HEK293 (cell line): ENCODE results near the gene BRINP2.
A peak's percentile ranks its signal among the peaks of the same experiment; 100 is the strongest.

Source experiments
- GLI2 ChIP-seq: fragments of 450-650 bp; formaldehyde crosslinking; IDR thresholded peaks from 2 replicates; pipeline ENCODE4; 2017; ENCODE audit warnings: missing biosample characterization, missing genetic modification characterization, low read depth, borderline replicate concordance
- GLIS1 ChIP-seq: fragments of 450-650 bp; formaldehyde crosslinking; IDR thresholded peaks from 2 replicates; pipeline ENCODE4 v1.5.1; 2016; ENCODE audit warnings: missing biosample characterization, missing genetic modification characterization
- HOXA7 ChIP-seq: sonication (generic); formaldehyde crosslinking; IDR thresholded peaks from 2 replicates; pipeline ENCODE4 v1.8.1; 2022; ENCODE audit warnings: missing genetic modification reagents, borderline replicate concordance
- HOXC10 ChIP-seq: sonication (generic); formaldehyde crosslinking; IDR thresholded peaks from 2 replicates; pipeline ENCODE4 v1.8.1; 2023; ENCODE audit warnings: mild to moderate bottlenecking, missing genetic modification reagents
- MZF1 ChIP-seq: fragments of 450-650 bp; formaldehyde crosslinking; IDR thresholded peaks from 2 replicates; pipeline ENCODE4 v1.5.1; 2017; ENCODE audit warnings: missing biosample characterization, missing genetic modification characterization, borderline replicate concordance
- SETDB1 ChIP-seq: IDR thresholded peaks from one replicate; pipeline ENCODE4 v1.6.1; 2017; ENCODE audit warnings: mild to moderate bottlenecking, low read length, moderate library complexity, mixed read lengths; ENCODE audit not compliant: insufficient read length
- TRIM28 ChIP-seq: IDR thresholded peaks from 2 replicates; pipeline ENCODE4 v1.6.1; 2011; ENCODE audit warnings: low read length, control low read depth, borderline replicate concordance
- WT1 ChIP-seq: fragments of 450-650 bp; formaldehyde crosslinking; IDR thresholded peaks from 2 replicates; pipeline ENCODE4 v1.5.1; 2016; ENCODE audit warnings: missing biosample characterization, missing genetic modification characterization
- ZFP41 ChIP-seq: fragments of 450-650 bp; formaldehyde crosslinking; IDR thresholded peaks from 2 replicates; pipeline ENCODE4 v1.5.1; 2016; ENCODE audit warnings: missing biosample characterization, missing genetic modification characterization, borderline replicate concordance
- ZNF146 ChIP-seq: fragments of 450-650 bp; formaldehyde crosslinking; IDR thresholded peaks from 2 replicates; pipeline ENCODE4 v1.5.1; 2016; ENCODE audit warnings: missing biosample characterization, missing genetic modification characterization
- ZNF2 ChIP-seq: fragments of 450-650 bp; formaldehyde crosslinking; IDR thresholded peaks from 2 replicates; pipeline ENCODE4 v1.5.1; 2016; ENCODE audit warnings: missing biosample characterization, missing genetic modification characterization
- ZNF223 ChIP-seq: fragments of 450-650 bp; formaldehyde crosslinking; IDR thresholded peaks from 2 replicates; pipeline ENCODE4 v1.5.1; 2016; ENCODE audit warnings: missing biosample characterization, missing genetic modification characterization
- ZNF239 ChIP-seq: fragments of 450-650 bp; formaldehyde crosslinking; IDR thresholded peaks from 2 replicates; pipeline ENCODE4 v1.5.1; 2016; ENCODE audit warnings: missing biosample characterization, missing genetic modification characterization
- ZNF311 ChIP-seq: fragments of 450-650 bp; formaldehyde crosslinking; IDR thresholded peaks from 2 replicates; pipeline ENCODE4 v1.5.1; 2017; ENCODE audit warnings: missing biosample characterization, missing genetic modification characterization, borderline replicate concordance
- ZNF341 ChIP-seq: fragments of 450-650 bp; formaldehyde crosslinking; IDR thresholded peaks from 2 replicates; pipeline ENCODE4; 2016; ENCODE audit warnings: low read depth, missing biosample characterization, missing genetic modification characterization
- ZNF529 ChIP-seq: fragments of 450-650 bp; formaldehyde crosslinking; IDR thresholded peaks from 2 replicates; pipeline ENCODE4 v1.5.1; 2017; ENCODE audit warnings: missing genetic modification characterization, missing biosample characterization; ENCODE audit not compliant: insufficient replicate concordance
- ZNF558 ChIP-seq: fragments of 450-650 bp; formaldehyde crosslinking; IDR thresholded peaks from 2 replicates; pipeline ENCODE4 v1.5.1; 2016; ENCODE audit warnings: missing biosample characterization, missing genetic modification characterization
- ZNF561 ChIP-seq: fragments of 450-650 bp; IDR thresholded peaks from 2 replicates; pipeline ENCODE4 v1.5.1; 2018; ENCODE audit warnings: missing biosample characterization, missing genetic modification characterization, borderline replicate concordance
- ZNF623 ChIP-seq: fragments of 450-650 bp; formaldehyde crosslinking; IDR thresholded peaks from 2 replicates; pipeline ENCODE4 v1.5.1; 2016; ENCODE audit warnings: missing biosample characterization, missing genetic modification characterization
- ZNF624 ChIP-seq: fragments of 450-650 bp; formaldehyde crosslinking; IDR thresholded peaks from 2 replicates; pipeline ENCODE4 v1.5.1; 2017; ENCODE audit warnings: missing biosample characterization, missing genetic modification characterization
- ZNF664 ChIP-seq: fragments of 450-650 bp; formaldehyde crosslinking; IDR thresholded peaks from 2 replicates; pipeline ENCODE4 v1.5.1; 2016; ENCODE audit warnings: missing biosample characterization, missing genetic modification characterization
- ZNF677 ChIP-seq: fragments of 450-650 bp; IDR thresholded peaks from 2 replicates; pipeline ENCODE4 v1.5.0; 2018; ENCODE audit warnings: missing biosample characterization, mild to moderate bottlenecking, missing genetic modification characterization, moderate library complexity
- ZNF747 ChIP-seq: fragments of 450-650 bp; formaldehyde crosslinking; IDR thresholded peaks from 2 replicates; pipeline ENCODE4 v1.5.1; 2016; ENCODE audit warnings: missing biosample characterization, missing genetic modification characterization
- ZNF76 ChIP-seq: fragments of 450-650 bp; formaldehyde crosslinking; IDR thresholded peaks from 2 replicates; pipeline ENCODE4; 2016; ENCODE audit warnings: low read depth, missing biosample characterization, missing genetic modification characterization, borderline replicate concordance
- ZNF843 ChIP-seq: fragments of 450-650 bp; formaldehyde crosslinking; IDR thresholded peaks from 2 replicates; pipeline ENCODE4 v1.5.1; 2016; ENCODE audit warnings: missing biosample characterization, missing genetic modification characterization
- TF ChIP-seq, protein P1 (sequence below): fragments of 450-650 bp; formaldehyde crosslinking; IDR thresholded peaks from 2 replicates; pipeline ENCODE4 v1.5.1; 2017; ENCODE audit warnings: missing biosample characterization, missing genetic modification characterization
- TF ChIP-seq, protein P2 (sequence below): fragments of 450-650 bp; formaldehyde crosslinking; IDR thresholded peaks from 2 replicates; pipeline ENCODE4 v1.5.1; 2016; ENCODE audit warnings: missing biosample characterization, missing genetic modification characterization
- TF ChIP-seq, protein P3 (sequence below): fragments of 450-650 bp; formaldehyde crosslinking; IDR thresholded peaks from 2 replicates; pipeline ENCODE4 v1.5.1; 2016; ENCODE audit warnings: missing biosample characterization, missing genetic modification characterization
- TF ChIP-seq, protein P4 (sequence below): fragments of 450-650 bp; formaldehyde crosslinking; IDR thresholded peaks from 2 replicates; pipeline ENCODE4 v1.5.1; 2016; ENCODE audit warnings: missing biosample characterization, missing genetic modification characterization
- TF ChIP-seq, protein P5 (sequence below): fragments of 450-650 bp; formaldehyde crosslinking; IDR thresholded peaks from 2 replicates; pipeline ENCODE4 v1.5.1; 2017; ENCODE audit warnings: missing biosample characterization, missing genetic modification characterization

BRINP2 gene

DNA sequence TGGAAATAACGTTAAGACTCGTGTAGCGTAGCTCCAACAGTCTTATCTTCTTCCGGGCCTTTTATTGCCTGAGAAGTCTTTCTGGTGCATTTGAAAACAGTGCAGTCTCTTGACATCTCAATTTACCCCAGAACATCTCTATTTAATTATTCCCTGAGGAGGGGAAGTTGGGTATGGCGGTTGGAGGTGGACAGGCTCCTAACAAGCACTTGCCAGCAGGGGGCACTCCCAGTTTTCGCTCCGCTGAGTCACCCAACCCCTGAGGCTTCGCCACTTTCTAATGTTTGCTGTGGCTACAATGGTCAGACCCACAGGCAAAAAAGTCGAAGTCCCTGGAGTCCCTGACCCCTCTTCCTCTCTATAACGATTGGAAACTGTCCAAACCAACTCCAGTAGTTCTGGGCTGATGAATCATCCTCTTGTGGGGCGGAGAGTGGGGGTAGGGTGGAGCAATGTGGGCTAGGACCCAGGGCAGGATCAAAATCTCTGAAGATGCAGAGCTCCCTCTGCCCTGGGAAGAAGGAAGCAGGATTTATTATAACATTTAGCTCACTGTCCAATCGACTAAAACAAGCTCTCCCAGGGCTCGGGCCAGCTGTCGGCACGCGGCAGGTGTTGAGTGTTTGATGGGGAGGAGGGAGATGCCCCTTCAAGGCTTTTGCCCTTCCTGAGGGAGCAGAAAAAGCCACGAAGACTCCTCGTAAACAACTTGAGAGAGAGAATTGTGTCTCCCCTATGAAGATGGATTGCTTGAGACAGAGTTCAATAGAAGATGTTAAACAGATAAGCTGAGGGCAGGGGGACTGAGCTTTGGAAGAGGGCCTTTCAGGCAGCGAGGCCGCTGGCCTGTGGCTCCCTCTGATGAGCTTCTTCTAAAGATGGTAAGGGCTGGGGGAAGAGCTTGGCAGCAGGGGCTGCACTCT lies 85.7 kb downstream of the BRINP2 start (continued):
- TF ChIP-seq ZNF146, result peak; percentile 24; the same call in 1 of the 2 replicates
- TF ChIP-seq ZNF561 (tag by site-specific recombination), result peak; percentile 89
- no peak for TF ChIP-seq ZNF341 (tag by site-specific recombination)
- no peak for TF ChIP-seq ZNF239
- TF ChIP-seq, protein P1, sequence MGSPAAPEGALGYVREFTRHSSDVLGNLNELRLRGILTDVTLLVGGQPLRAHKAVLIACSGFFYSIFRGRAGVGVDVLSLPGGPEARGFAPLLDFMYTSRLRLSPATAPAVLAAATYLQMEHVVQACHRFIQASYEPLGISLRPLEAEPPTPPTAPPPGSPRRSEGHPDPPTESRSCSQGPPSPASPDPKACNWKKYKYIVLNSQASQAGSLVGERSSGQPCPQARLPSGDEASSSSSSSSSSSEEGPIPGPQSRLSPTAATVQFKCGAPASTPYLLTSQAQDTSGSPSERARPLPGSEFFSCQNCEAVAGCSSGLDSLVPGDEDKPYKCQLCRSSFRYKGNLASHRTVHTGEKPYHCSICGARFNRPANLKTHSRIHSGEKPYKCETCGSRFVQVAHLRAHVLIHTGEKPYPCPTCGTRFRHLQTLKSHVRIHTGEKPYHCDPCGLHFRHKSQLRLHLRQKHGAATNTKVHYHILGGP (tag by site-specific recombination), result 0 out of 2 replicates have a peak, but pooled peaks have one; percentile 8
- no peak for TF ChIP-seq ZNF677
- no peak for TF ChIP-seq HOXA7
- TF ChIP-seq SETDB1, result no peak
- TF ChIP-seq ZFP41 (tag by site-specific recombination), result no peak
- TF ChIP-seq, protein P2, sequence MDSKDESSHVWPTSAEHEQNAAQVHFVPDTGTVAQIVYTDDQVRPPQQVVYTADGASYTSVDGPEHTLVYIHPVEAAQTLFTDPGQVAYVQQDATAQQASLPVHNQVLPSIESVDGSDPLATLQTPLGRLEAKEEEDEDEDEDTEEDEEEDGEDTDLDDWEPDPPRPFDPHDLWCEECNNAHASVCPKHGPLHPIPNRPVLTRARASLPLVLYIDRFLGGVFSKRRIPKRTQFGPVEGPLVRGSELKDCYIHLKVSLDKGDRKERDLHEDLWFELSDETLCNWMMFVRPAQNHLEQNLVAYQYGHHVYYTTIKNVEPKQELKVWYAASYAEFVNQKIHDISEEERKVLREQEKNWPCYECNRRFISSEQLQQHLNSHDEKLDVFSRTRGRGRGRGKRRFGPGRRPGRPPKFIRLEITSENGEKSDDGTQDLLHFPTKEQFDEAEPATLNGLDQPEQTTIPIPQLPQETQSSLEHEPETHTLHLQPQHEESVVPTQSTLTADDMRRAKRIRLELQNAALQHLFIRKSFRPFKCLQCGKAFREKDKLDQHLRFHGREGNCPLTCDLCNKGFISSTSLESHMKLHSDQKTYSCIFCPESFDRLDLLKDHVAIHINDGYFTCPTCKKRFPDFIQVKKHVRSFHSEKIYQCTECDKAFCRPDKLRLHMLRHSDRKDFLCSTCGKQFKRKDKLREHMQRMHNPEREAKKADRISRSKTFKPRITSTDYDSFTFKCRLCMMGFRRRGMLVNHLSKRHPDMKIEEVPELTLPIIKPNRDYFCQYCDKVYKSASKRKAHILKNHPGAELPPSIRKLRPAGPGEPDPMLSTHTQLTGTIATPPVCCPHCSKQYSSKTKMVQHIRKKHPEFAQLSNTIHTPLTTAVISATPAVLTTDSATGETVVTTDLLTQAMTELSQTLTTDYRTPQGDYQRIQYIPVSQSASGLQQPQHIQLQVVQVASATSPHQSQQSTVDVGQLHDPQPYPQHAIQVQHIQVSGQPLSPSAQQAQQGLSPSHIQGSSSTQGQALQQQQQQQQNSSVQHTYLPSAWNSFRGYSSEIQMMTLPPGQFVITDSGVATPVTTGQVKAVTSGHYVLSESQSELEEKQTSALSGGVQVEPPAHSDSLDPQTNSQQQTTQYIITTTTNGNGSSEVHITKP (tag by site-specific recombination), result peak; percentile 91
- TF ChIP-seq ZNF843 (tag by site-specific recombination), result peak; percentile 89
- TF ChIP-seq GLIS1 (tag by site-specific recombination), result peak; percentile 91
- TF ChIP-seq HOXC10 (CRISPR knock-in tag), result no peak
- peak; percentile 61; the same call in 1 of the 2 replicates for TF ChIP-seq ZNF2 (tag by site-specific recombination)
- no peak for TF ChIP-seq ZNF664 (tag by site-specific recombination)
- TF ChIP-seq GLI2 (tag by site-specific recombination), result peak; percentile 31; the same call in 1 of the 2 replicates
- TF ChIP-seq ZNF623 (tag by site-specific recombination), result peak; percentile 22; the same call in 1 of the 2 replicates
- TF ChIP-seq ZNF76 (tag by site-specific recombination), result peak; percentile 56; the same call in 1 of the 2 replicates
- TF ChIP-seq WT1 (tag by site-specific recombination), result 0 out of 2 replicates have a peak, but pooled peaks have one; percentile 52
- TF ChIP-seq, protein P3, sequence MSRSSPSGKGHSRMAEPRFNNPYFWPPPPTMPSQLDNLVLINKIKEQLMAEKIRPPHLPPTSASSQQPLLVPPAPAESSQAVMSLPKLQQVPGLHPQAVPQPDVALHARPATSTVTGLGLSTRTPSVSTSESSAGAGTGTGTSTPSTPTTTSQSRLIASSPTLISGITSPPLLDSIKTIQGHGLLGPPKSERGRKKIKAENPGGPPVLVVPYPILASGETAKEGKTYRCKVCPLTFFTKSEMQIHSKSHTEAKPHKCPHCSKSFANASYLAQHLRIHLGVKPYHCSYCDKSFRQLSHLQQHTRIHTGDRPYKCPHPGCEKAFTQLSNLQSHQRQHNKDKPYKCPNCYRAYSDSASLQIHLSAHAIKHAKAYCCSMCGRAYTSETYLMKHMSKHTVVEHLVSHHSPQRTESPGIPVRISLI (tag by site-specific recombination), result peak; percentile 84
- peak; percentile 78 for TF ChIP-seq TRIM28
- TF ChIP-seq ZNF529 (tag by site-specific recombination), result no peak
- TF ChIP-seq ZNF747, result no peak
- no peak for TF ChIP-seq ZNF223 (tag by site-specific recombination)
- TF ChIP-seq ZNF311, result no peak
- TF ChIP-seq, protein P4, sequence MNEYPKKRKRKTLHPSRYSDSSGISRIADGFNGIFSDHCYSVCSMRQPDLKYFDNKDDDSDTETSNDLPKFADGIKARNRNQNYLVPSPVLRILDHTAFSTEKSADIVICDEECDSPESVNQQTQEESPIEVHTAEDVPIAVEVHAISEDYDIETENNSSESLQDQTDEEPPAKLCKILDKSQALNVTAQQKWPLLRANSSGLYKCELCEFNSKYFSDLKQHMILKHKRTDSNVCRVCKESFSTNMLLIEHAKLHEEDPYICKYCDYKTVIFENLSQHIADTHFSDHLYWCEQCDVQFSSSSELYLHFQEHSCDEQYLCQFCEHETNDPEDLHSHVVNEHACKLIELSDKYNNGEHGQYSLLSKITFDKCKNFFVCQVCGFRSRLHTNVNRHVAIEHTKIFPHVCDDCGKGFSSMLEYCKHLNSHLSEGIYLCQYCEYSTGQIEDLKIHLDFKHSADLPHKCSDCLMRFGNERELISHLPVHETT (tag by site-specific recombination), result peak; percentile 92
- 0 out of 2 replicates have a peak, but pooled peaks have one; percentile 19 for TF ChIP-seq MZF1 (tag by site-specific recombination)
- TF ChIP-seq ZNF624 (tag by site-specific recombination), result no peak
- TF ChIP-seq ZNF558 (tag by site-specific recombination), result peak; percentile 85; the same call in 1 of the 2 replicates
- TF ChIP-seq, protein P5, sequence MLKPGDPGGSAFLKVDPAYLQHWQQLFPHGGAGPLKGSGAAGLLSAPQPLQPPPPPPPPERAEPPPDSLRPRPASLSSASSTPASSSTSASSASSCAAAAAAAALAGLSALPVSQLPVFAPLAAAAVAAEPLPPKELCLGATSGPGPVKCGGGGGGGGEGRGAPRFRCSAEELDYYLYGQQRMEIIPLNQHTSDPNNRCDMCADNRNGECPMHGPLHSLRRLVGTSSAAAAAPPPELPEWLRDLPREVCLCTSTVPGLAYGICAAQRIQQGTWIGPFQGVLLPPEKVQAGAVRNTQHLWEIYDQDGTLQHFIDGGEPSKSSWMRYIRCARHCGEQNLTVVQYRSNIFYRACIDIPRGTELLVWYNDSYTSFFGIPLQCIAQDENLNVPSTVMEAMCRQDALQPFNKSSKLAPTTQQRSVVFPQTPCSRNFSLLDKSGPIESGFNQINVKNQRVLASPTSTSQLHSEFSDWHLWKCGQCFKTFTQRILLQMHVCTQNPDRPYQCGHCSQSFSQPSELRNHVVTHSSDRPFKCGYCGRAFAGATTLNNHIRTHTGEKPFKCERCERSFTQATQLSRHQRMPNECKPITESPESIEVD (tag by site-specific recombination), result peak; percentile 70
- TF ChIP-seq, all 188 proteins: peak for 81
